GM19023 (cell line): ENCODE data around the gene ZNF282.
"Not testable (repeated sequence)": the region's sequence is repeated elsewhere in the genome, so short reads cannot be mapped to it uniquely, and the experiment has no call there.

Experiments used
- ATAC-seq: cut with Tn5 transposase; IDR thresholded peaks from one replicate; pipeline ENCODE4 v1.9.1; 2021; ENCODE audit warnings: mild to moderate bottlenecking, moderate library complexity; ENCODE audit not compliant: unreplicated experiment

The ZNF282 gene

GRCh38 chr7:149252378-149252777, 57.0 kb downstream of the ZNF282 start:
- no peak for ATAC-seq

- ATAC-seq = no peak
Observed at GRCh38 chr7:149253665-149254064, 58.3 kb downstream of the ZNF282 start.

- no peak for ATAC-seq
Observed at GRCh38 chr7:149254181-149254858, 59.0 kb downstream of the ZNF282 start.

DNA sequence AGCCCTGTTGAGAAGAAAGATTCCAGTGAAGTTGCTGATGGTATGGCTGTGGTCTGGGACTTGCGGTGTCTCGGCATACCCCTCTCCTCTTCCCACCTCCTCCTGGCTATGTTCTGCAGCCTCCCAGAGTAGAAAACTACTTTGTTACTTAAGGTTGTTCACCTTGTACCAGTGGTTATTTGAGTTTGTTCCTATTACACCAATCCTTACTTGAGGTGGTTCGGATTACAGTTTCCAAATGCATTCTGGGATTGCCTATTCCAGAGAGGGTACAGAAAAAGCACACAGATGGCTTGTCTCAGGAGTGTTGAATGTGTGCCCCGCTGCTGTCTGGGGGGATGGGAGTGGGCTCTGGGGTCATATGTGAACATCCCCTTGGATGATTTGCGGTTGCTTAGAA, 59.8 kb downstream of the ZNF282 start:
- ATAC-seq = no peak

- ATAC-seq = no peak
Observed at GRCh38 chr7:149256568-149256967, 61.2 kb downstream of the ZNF282 start.

- no peak for ATAC-seq
Observed at GRCh38 chr7:149257146-149257545, 61.8 kb downstream of the ZNF282 start.

DNA sequence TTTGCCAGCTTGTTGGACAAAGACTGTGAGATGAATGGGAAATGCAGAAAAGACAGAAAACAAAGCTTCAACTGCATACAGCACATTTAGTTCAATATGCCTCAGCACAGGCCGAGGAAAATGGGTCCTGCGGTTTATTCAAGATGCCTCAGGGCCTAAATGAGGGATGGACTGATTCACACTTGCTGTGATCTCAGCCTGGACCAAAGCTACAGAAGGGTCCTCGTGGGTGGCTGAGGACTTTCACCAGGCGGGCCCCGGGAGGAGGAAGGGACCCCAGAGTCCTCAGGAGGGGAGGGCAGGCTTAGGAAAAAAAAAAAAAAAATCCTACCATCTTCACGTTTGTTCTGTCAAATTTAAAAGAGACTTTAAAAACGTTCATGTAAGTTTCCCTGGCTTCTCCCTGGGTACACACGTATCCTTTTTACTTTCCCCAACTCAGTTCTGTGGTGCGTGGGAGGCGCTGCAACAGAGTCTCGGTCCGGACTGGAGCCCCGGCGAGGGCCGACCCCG, 66.0 kb downstream of the ZNF282 start:
- no peak for ATAC-seq

DNA sequence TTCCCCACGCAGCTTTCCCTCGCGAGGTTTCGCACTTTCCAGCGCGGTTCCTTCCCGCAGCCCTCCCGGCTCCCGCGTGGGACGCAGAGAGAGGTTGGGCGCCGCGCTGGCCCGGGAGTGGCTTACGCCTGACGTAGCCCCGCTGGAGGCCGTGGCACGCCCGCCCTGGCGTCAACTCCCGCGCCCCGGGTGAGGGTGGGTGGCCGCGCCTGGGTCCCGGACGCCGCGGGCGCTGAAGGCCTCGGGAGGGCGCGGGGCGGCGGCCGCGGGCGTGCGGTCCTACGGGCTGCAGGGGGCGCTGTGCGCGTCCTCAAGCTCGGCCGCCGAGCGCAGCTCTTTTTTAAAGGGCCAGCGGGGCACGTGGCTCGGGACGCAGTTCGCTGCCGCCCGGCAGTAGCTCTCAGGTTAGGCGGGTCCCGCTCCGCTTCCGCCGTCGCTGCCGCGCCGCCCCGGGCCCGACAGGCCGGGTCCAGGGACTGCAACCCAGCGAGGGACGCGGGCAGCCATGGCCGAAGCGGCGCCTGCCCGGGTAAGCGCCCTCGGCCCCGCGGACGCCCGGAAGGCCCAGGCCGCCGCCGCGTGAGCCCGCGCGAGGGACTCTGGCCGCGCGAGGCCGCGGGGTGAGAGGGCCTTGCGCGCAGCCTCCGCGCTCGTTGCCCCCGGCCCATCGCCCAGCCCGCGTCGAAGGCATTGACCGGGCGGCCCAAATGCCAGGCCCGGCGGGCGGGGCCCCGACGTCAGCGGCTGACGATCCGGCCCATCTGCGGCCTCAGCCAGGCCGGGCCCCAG, 66.7 kb downstream of the ZNF282 start, which contains the start of gene ZNF783:
Gene ZNF783 (plus strand): TSS at position 368 of the 789 bp plus-strand sequence. CDS start 138 bp downstream, at position 506.
- peak; percentile 92 for ATAC-seq

DNA sequence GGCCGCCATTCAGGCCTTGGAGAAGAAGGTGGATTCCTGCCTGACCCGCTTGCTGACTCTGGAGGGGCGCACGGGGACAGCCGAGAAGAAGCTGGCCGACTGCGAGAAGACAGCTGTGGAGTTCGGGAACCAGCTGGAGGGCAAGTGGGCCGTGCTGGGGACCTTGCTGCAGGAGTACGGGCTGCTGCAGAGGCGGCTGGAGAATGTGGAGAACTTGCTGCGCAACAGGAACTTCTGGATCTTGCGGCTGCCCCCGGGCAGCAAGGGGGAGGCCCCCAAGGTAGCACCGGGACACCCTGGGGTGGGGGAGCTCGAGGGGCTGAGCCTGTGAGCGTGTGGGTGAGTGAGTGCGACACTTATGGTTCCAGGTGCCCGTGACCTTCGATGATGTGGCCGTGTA, 71.1 kb downstream of the ZNF282 start:
- ATAC-seq = no peak

DNA sequence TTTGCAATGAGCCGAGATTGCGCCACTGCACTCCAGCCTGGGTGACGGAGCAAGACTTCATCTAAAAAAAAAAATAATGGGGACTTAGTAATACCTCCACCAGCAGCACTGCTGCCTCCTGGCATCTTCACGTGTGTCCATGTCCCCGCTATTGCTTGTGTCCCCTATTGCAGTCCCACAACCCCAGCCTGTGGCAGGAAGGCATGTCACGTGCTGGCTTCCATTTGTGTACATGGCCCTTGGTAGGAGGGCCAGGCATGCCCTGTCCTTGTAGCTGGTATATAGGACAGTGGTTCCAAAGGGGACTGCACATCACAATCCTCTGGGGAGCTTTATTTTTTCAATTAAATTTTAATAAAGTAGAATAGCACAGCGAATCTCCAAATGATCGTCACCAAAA, 72.4 kb downstream of the ZNF282 start:
- no peak for ATAC-seq

GRCh38 chr7:149274424-149274823, 79.1 kb downstream of the ZNF282 start:
- not testable (repeated sequence) for ATAC-seq
